ENCODE results near the gene DACH1.

DACH1 gene

GRCh38 chr13:71460211-71460610 lies 406.8 kb downstream of the DACH1 start:
- TF ChIP-seq CTCF (conservative IDR thresholded peaks at IDR 0.05) (no peak), ZFX (IDR thresholded peaks at IDR 0.05) (no peak)
- no peak overlapping the region for H3K27ac ChIP-seq

DNA sequence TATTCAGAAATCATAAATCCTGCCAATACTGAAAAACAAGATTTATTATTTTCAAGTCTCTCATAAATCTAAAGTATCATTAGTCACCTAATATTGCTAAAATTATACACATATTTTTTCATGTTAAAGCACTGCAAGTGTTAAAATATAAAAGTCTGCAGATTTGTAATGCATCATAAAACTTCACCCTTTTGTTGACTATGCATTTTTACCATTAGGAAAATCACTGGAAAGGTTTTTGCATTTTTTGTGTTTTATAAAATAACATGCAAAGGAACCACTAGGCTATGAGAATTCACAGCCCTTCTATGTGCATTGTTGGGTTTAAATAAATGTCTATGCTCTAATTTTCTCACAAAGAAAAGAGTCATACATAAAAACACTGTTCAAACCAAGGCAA lies 407.3 kb downstream of the DACH1 start:
- no peak overlapping the region for H3K27ac ChIP-seq
- TF ChIP-seq CTCF (conservative IDR thresholded peaks at IDR 0.05) (no peak), ZFX (IDR thresholded peaks at IDR 0.05) (no peak)

DNA sequence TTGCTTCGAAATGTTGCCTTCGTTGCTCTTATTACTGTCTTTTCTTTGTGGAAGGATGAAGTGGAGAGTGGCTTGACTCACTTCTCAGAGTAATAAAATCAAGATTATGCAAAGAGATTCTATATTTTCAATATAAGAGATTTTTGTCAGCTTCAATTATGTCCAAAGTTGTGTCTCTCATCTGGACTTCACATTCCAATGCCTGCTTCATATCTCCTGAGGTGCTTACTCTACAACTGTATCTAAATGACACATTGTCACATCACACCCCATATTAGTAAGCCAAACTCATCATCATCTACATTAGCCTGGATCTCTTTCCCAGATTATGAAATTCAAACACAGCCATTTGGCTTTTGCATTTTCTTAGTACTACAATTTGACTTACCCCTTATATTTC lies 409.4 kb downstream of the DACH1 start:
- no peak overlapping the region for H3K27ac ChIP-seq
- TF ChIP-seq ZFX (IDR thresholded peaks at IDR 0.05) (no peak), CTCF (conservative IDR thresholded peaks at IDR 0.05) (no peak)

DNA sequence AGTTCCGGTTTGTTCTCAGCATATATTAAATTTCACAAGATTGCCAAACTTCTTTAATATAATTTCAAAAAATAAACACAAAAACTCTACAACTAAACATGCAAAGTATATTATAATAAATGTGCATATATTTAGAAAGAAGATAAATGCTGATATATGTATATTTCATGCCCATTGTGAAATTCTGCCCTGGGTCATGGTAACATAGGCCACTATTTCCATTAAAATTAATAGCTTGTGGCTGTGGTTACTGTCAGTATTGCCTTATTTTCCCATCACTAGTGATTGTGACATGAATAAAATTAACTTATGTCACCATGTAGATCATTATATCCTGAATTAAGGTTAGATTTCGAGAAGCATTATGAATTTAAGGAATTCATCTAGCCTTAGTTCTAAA lies 410.9 kb downstream of the DACH1 start:
- H3K27ac ChIP-seq: no peak overlapping the region
- TF ChIP-seq ZFX (IDR thresholded peaks at IDR 0.05): no peak
- no peak for TF ChIP-seq CTCF (conservative IDR thresholded peaks at IDR 0.05)

- TF ChIP-seq CTCF (conservative IDR thresholded peaks at IDR 0.05): no peak
- TF ChIP-seq ZFX (IDR thresholded peaks at IDR 0.05): no peak
- no peak overlapping the region for H3K27ac ChIP-seq
Measured at GRCh38 chr13:71454509-71454908, 412.5 kb downstream of the DACH1 start.

GRCh38 chr13:71448080-71448630 lies 418.8 kb downstream of the DACH1 start:
- no peak overlapping the region for H3K27ac ChIP-seq

DNA sequence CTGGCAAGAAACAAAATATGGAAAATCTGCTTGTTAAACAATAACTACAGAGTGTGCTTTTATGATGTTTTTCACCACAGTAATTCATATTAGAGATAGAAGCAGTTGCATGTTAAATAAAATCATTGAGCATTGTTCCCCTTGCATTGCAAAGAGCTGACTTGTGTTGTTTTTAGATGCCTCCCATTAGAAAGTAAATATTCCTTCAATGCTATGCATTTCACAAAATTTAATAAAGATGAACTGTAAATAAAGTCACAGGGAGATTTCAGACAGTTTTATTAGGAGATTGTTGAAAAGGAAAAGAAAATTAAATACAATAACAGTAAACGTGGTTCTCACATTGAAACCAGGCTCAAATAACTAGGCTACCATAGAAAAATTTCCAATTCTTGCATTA lies 429.3 kb downstream of the DACH1 start:
- H3K27ac ChIP-seq: no peak overlapping the region
- no peak for TF ChIP-seq ZFX (IDR thresholded peaks at IDR 0.05)
- TF ChIP-seq CTCF (conservative IDR thresholded peaks at IDR 0.05): no peak

More at GRCh38 chr13:71448080-71448630, 418.8 kb downstream of the DACH1 start:
- TF ChIP-seq CTCF (conservative IDR thresholded peaks at IDR 0.05) (no peak), ZFX (IDR thresholded peaks at IDR 0.05) (no peak)
